ENCODE measurements around the gene DNAJB2.

DNAJB2 gene

DNA sequence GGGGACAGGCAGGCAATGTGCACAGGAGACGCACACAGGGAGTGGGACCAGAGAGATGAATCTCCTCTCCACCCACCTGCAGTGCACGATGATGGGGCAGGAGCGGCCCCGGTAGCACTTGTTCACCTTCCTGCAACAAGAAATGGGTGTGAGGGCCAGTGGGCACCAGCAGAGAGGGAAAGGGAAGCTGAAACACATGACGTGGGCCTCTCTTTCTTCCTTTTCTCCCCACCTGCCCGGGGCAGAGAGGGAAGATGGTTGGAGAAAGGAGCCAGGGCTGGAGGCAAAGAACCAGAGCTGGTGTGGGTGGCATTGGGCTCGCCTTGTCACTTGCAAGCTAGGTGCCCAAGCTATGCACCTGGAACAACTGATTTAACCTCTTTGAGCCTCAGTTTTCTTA lies 12.2 kb downstream of the DNAJB2 start:
- no peak overlapping the region for H3K9ac ChIP-seq (ENCODE audit: low read length)
- no peak overlapping the region for H3K4me2 ChIP-seq (ENCODE audit: low read depth, low read length)
- no peaks in the 10 kb centered on the region for H3K79me2 ChIP-seq (ENCODE audit: low read length)
- H3K9me2 ChIP-seq (replicated peaks; ENCODE audit: insufficient read depth, low read length), result no peaks in the 10 kb centered on the region
- H3K9me3 ChIP-seq (replicated peaks; ENCODE audit: insufficient read depth, low read length), result no peaks in the 10 kb centered on the region
- H3K36me3 ChIP-seq (replicated peaks; ENCODE audit: insufficient read depth, low read length), result no peaks in the 10 kb centered on the region
- no peak overlapping the region for H3K4me3 ChIP-seq (ENCODE audit: low read length)
- H2AFZ ChIP-seq (ENCODE audit: low read length), result no peak overlapping the region
- H4K20me1 ChIP-seq (ENCODE audit: insufficient read depth, low read length), result no peaks in the 10 kb centered on the region
- no peak for DNase-seq
- H3K27me3 ChIP-seq (replicated peaks; ENCODE audit: insufficient read depth, low read length), result peaks cover 24% of the 10 kb centered on the region
- TF ChIP-seq, protein P1, sequence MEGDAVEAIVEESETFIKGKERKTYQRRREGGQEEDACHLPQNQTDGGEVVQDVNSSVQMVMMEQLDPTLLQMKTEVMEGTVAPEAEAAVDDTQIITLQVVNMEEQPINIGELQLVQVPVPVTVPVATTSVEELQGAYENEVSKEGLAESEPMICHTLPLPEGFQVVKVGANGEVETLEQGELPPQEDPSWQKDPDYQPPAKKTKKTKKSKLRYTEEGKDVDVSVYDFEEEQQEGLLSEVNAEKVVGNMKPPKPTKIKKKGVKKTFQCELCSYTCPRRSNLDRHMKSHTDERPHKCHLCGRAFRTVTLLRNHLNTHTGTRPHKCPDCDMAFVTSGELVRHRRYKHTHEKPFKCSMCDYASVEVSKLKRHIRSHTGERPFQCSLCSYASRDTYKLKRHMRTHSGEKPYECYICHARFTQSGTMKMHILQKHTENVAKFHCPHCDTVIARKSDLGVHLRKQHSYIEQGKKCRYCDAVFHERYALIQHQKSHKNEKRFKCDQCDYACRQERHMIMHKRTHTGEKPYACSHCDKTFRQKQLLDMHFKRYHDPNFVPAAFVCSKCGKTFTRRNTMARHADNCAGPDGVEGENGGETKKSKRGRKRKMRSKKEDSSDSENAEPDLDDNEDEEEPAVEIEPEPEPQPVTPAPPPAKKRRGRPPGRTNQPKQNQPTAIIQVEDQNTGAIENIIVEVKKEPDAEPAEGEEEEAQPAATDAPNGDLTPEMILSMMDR (IDR thresholded peaks at IDR 0.05; ENCODE audit: low read length), result no peak
- TF ChIP-seq EZH2 (optimal IDR thresholded peaks at IDR 0.05; ENCODE audit: low read depth, low read length) (no peak), EZH2phosphoT487 (IDR thresholded peaks at IDR 0.05; ENCODE audit: low read length) (no peak)
- H3K4me1 ChIP-seq (ENCODE audit: low read length), result peaks cover 6% of the 10 kb centered on the region
- H3K27ac ChIP-seq (ENCODE audit: low read length), result no peak overlapping the region
- peaks cover 5% of the 10 kb centered on the region; the same call in 1 of the 2 replicates for H3F3A ChIP-seq (ENCODE audit: insufficient read depth, low read length)

DNA sequence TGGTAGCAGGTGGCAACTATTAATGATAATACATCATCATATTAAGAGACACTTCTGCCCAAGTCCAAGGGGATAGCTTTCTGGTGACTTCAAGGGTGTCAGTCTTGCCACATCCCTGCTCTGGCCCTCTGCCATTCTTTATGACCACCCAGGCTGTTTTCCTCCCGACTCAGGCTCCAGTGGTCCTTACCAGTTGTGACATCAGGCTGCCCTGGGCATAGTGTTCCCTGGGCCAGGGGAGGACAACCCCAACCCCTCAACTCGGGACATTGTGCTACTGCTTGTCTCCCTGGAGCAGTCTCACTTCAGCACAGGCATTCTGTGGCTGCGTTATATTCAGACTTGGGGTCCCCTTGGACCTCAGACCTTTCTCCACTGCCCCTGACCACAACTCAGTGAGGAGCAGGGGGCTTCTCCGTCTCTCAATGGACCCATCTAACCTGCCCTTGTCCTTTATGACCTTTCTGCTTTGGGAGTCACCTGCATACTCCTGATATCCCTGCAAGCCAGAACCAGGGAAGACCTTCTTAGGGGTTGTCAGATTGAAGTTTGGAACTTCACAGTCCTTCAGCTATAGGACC lies 12.8 kb downstream of the DNAJB2 start:
- no peak overlapping the region for H3K9ac ChIP-seq (ENCODE audit: low read length)
- no peak overlapping the region for H3K4me3 ChIP-seq (ENCODE audit: low read length)
- H3K4me1 ChIP-seq (ENCODE audit: low read length), result peaks cover 6% of the 10 kb centered on the region
- H3F3A ChIP-seq (ENCODE audit: insufficient read depth, low read length), result peaks cover 5% of the 10 kb centered on the region; the same call in 1 of the 2 replicates
- no peak overlapping the region for H3K27ac ChIP-seq (ENCODE audit: low read length)
- H3K79me2 ChIP-seq (ENCODE audit: low read length), result no peaks in the 10 kb centered on the region
- no peaks in the 10 kb centered on the region for H3K36me3 ChIP-seq (replicated peaks; ENCODE audit: insufficient read depth, low read length)
- DNase-seq, result no peak
- H3K9me3 ChIP-seq (replicated peaks; ENCODE audit: insufficient read depth, low read length), result no peaks in the 10 kb centered on the region
- H2AFZ ChIP-seq (ENCODE audit: low read length), result no peak overlapping the region
- TF ChIP-seq EZH2phosphoT487 (IDR thresholded peaks at IDR 0.05; ENCODE audit: low read length) (no peak), EZH2 (optimal IDR thresholded peaks at IDR 0.05; ENCODE audit: low read depth, low read length) (no peak)
- TF ChIP-seq, protein P1 (IDR thresholded peaks at IDR 0.05; ENCODE audit: low read length), result no peak
- no peaks in the 10 kb centered on the region for H3K9me2 ChIP-seq (replicated peaks; ENCODE audit: insufficient read depth, low read length)
- H3K4me2 ChIP-seq (ENCODE audit: low read depth, low read length), result no peak overlapping the region
- H3K27me3 ChIP-seq (replicated peaks; ENCODE audit: insufficient read depth, low read length), result peaks cover 24% of the 10 kb centered on the region
- H4K20me1 ChIP-seq (ENCODE audit: insufficient read depth, low read length), result no peaks in the 10 kb centered on the region

DNA sequence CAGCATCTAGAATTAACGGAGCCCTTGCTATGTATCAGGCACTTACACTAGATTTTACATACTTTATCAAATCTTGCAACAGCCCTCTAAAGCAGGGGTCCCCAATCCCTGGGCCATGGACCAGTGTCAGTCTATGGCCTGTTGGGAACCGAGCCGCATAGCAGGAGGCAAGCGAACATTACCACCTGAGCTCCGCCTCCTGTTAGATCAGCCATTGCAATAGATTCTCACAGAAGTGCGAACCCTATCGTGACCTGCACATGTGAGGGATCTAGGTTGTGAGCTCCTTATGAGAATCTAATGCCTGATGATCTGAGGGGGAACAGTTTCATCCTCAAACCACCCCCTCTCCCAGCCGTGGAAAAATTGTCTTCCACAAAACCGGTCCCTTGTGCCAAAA lies 13.4 kb downstream of the DNAJB2 start:
- H3K9ac ChIP-seq (ENCODE audit: low read length), result no peak overlapping the region

More for the DNA sequence above, 13.4 kb downstream of the DNAJB2 start:
- Histone ChIP-seq H2AFZ (ENCODE audit: low read length) (no peak overlapping the region), H3K79me2 (ENCODE audit: low read length) (no peaks in the 10 kb centered on the region), H3K4me3 (ENCODE audit: low read length) (no peak overlapping the region), H3K36me3 (replicated peaks; ENCODE audit: insufficient read depth, low read length) (no peaks in the 10 kb centered on the region), H4K20me1 (ENCODE audit: insufficient read depth, low read length) (no peaks in the 10 kb centered on the region), H3K4me1 (ENCODE audit: low read length) (peaks cover 6% of the 10 kb centered on the region), H3K27me3 (replicated peaks; ENCODE audit: insufficient read depth, low read length) (peaks cover 24% of the 10 kb centered on the region), H3K9me3 (replicated peaks; ENCODE audit: insufficient read depth, low read length) (no peaks in the 10 kb centered on the region), H3F3A (ENCODE audit: insufficient read depth, low read length) (peaks cover 5% of the 10 kb centered on the region; the same call in 1 of the 2 replicates), H3K4me2 (ENCODE audit: low read depth, low read length) (no peak overlapping the region), H3K27ac (ENCODE audit: low read length) (no peak overlapping the region), H3K9me2 (replicated peaks; ENCODE audit: insufficient read depth, low read length) (no peaks in the 10 kb centered on the region)
- DNase-seq, result no peak
- TF ChIP-seq EZH2phosphoT487 (IDR thresholded peaks at IDR 0.05; ENCODE audit: low read length) (no peak), EZH2 (optimal IDR thresholded peaks at IDR 0.05; ENCODE audit: low read depth, low read length) (no peak)
- TF ChIP-seq, protein P1 (IDR thresholded peaks at IDR 0.05; ENCODE audit: low read length), result no peak
